Psoas muscle (tissue), 8 donors: Measurements from ENCODE around the gene AXIN1. TPM values are rescaled to one million over a fixed set of nuclear protein-coding genes. Genes with fewer than 3 reads are reported as not detected.

Source experiments
- ATAC-seq, 4 donors: fragments of 200-7000 bp; cut with Tn5 transposase; one replicate each; pipeline ENCODE4 v1.9.1; 2020; ENCODE audit warnings: moderate library complexity in 3 of 4, mild to moderate bottlenecking in 2 of 4
- DNase-seq, 2 donors: peaks; one replicate each; pipeline ENCODE4 v3.0.0-alpha.2; 2020
- H3K27ac ChIP-seq: fragments of 200-600 bp; one replicate; pipeline ENCODE4 v1.8.0; 2022
- H3K27me3 ChIP-seq, 3 donors: fragments of 200-600 bp in 1 of 3; one replicate each; pipeline versions ENCODE4 v1.6.1 to v1.8.0; 2013 to 2022; ENCODE audit warnings: low read length in 2 of 3, mild to moderate bottlenecking in 2 of 3, moderate library complexity in 1 of 3; ENCODE audit not compliant: insufficient read depth in 3 of 3
- H3K36me3 ChIP-seq, 2 donors: fragments of 200-600 bp in 1 of 2; one replicate each; pipeline versions ENCODE4 v1.6.1 to v1.8.0; 2013 to 2022; ENCODE audit warnings: low read depth in 1 of 2, mild to moderate bottlenecking in 1 of 2, moderate library complexity in 1 of 2; ENCODE audit not compliant: insufficient read depth in 1 of 2
- H3K4me1 ChIP-seq: fragments of 200-600 bp; one replicate; pipeline ENCODE4 v1.8.0; 2022
- H3K4me3 ChIP-seq: fragments of 200-600 bp; one replicate; pipeline ENCODE4 v1.8.0; 2022; ENCODE audit warnings: mild to moderate bottlenecking
- H3K9me3 ChIP-seq: fragments of 200-600 bp; one replicate; pipeline ENCODE4 v1.8.0; 2022
- WGBS, 3 donors: extraction: QIAGEN DNeasy Blood & Tissue Kit; methylation state at CpG; one replicate each; pipeline versions ENCODE4 v1.1.6 to v1.1.7; 2013; 5-methylcytosine and 5-hydroxymethylcytosine counted together
- intact Hi-C, 2 donors: fragments of 100-400 bp; cut with DNase I; formaldehyde crosslinking; loops; one replicate each; pipeline versions ENCODE4 v1.11.0 to v1.14.2; 2022
- polyA plus RNA-seq, 3 donors: library from polyadenylated mRNA; stranded (reverse); fragments of 200-250 nt; gene quantifications; one replicate each; pipeline ENCODE4 v1.2.3, GENCODE V29; 2013
- total RNA-seq, 4 donors: library from RNA; stranded (reverse); fragmentation: NEBNext Ultra II Directional in 2 of 4; extraction: Animal tissue kit (Norgen Biotek cat#: 25700) in 2 of 4; gene quantifications; one replicate each; pipeline versions ENCODE4 v1.2.1 to v1.2.4, GENCODE V29; 2021 to 2023
- TF ChIP-seq, protein P1 (sequence below): fragments of 200-600 bp; IDR thresholded peaks from one replicate; pipeline ENCODE4 v1.8.0; 2022; ENCODE audit warnings: antibody characterized with exemption
- donor health status: healthy with polysubstance abuse.
- donor health status: DM: no; HTN: no; CAD: no; lungs with moderate emphysema.
- donor health status: Bipolar disorder and iron deficiency.
- donor health status: healthy.
- donor health status: DM: yes; HTN: yes; CAD: no.
- donor health status: DM: no; HTN: no; CAD: no.
- donor health status: DM: no; HTN: no; CAD: no.
- donor health status: DM: yes; HTN: yes; CAD: no.

AXIN1 gene
- total and polyA plus RNA-seq, 7 donors = 12.1 to 32.3 (median 23.2) TPM

GRCh38 chr16:340370-341091 lies 12.0 kb downstream of the AXIN1 start:
- TF ChIP-seq, protein P1, sequence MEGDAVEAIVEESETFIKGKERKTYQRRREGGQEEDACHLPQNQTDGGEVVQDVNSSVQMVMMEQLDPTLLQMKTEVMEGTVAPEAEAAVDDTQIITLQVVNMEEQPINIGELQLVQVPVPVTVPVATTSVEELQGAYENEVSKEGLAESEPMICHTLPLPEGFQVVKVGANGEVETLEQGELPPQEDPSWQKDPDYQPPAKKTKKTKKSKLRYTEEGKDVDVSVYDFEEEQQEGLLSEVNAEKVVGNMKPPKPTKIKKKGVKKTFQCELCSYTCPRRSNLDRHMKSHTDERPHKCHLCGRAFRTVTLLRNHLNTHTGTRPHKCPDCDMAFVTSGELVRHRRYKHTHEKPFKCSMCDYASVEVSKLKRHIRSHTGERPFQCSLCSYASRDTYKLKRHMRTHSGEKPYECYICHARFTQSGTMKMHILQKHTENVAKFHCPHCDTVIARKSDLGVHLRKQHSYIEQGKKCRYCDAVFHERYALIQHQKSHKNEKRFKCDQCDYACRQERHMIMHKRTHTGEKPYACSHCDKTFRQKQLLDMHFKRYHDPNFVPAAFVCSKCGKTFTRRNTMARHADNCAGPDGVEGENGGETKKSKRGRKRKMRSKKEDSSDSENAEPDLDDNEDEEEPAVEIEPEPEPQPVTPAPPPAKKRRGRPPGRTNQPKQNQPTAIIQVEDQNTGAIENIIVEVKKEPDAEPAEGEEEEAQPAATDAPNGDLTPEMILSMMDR = no peak
- Histone ChIP-seq H3K36me3 (peaks cover 0 to 11% of the 10 kb centered on the region in 2 donors), H3K4me1 (peaks cover 11% of the 10 kb centered on the region), H3K27me3 (no peaks in the 10 kb centered on the region), H3K4me3 (no peak overlapping the region), H3K9me3 (no peaks in the 10 kb centered on the region), H3K27ac (no peak overlapping the region)
- ATAC-seq = no peak
- no peak for DNase-seq
- WGBS, 3 donors = 91 to 94% (median 93%) methylated on average over 23 of the region's 23 CpGs
- intact Hi-C loops = loop anchor here in 1 of 2 donors (2.0 kb wide), 1 partner anchor 58 kb away; the partner anchor contains the start of gene PDIA2

GRCh38 chr16:339680-340079 lies 12.8 kb downstream of the AXIN1 start:
- Histone ChIP-seq H3K36me3 (peaks cover 0 to 4% of the 10 kb centered on the region in 2 donors), H3K27ac (no peak overlapping the region), H3K9me3 (no peaks in the 10 kb centered on the region), H3K27me3 (no peaks in the 10 kb centered on the region), H3K4me3 (no peak overlapping the region), H3K4me1 (peaks cover 11% of the 10 kb centered on the region)
- ATAC-seq = no peak
- WGBS, 3 donors = 83 to 90% (median 88%) methylated on average over 5 of the region's 5 CpGs
- DNase-seq = no peak
- intact Hi-C loops = loop anchor here in 1 of 2 donors (2.0 to 5.0 kb wide), 2 partner anchors 57 to 102 kb away; partner anchors contain the start of gene PDIA2
- TF ChIP-seq, protein P1 = no peak

DNA sequence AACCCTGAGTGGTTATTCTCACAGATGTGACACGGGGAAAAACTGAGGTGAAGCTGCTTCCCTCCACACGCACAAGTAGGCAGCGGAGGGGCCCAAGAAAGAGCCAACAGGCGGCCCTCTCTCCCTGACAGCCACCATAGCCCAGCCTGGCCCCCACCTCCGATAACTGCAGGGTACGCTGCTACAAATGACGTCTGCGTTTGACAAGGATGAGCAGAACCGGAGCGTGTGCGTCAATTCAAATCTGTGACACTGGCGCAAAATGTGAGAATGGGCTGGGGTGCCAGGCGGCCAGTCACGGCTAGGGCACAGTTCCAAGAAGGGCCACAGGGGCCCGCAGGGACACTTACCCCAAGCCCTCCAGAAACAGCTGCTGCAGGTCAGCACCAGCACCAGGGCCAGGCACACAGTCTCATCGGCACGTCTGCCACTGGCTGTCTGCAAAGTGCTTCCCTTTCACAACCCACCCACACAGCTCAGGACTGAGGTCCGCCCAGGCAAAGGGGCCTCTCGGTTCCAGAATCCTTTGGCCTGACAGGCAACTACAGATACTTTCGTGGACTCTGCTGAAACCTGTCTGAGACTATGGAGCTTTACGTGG lies 14.4 kb downstream of the AXIN1 start:
- TF ChIP-seq, protein P1 = no peak
- DNase-seq = no peak
- H3K36me3 ChIP-seq = no peaks in the 10 kb centered on the region
- no peaks in the 10 kb centered on the region for H3K27me3 ChIP-seq
- H3K4me3 ChIP-seq = no peak overlapping the region
- peak in 3 of 4 donors; percentile 19 to 32 (median 25) for ATAC-seq
- peaks cover 11% of the 10 kb centered on the region for H3K4me1 ChIP-seq
- 52 to 73% (median 57%) methylated on average over 21 of the region's 21 CpGs for WGBS, 3 donors
- H3K27ac ChIP-seq = no peak overlapping the region
- intact Hi-C loops = loop anchor here in 1 of 2 donors (5.0 kb wide), 1 partner anchor 101 kb away; no protein-coding TSS in a partner anchor
- no peaks in the 10 kb centered on the region for H3K9me3 ChIP-seq

GRCh38 chr16:337437-337836 lies 15.1 kb downstream of the AXIN1 start:
- no peak for DNase-seq
- ATAC-seq = peak; percentile 69 to 85 (median 80)
- intact Hi-C loops = loop anchor here in 1 of 2 donors (5.0 kb wide), 1 partner anchor 100 kb away; no protein-coding TSS in a partner anchor
- Histone ChIP-seq H3K27ac (no peak overlapping the region), H3K9me3 (no peaks in the 10 kb centered on the region), H3K4me1 (peaks cover 11% of the 10 kb centered on the region), H3K4me3 (no peak overlapping the region), H3K27me3 (no peaks in the 10 kb centered on the region), H3K36me3 (no peaks in the 10 kb centered on the region)
- TF ChIP-seq, protein P1 = no peak
- WGBS, 3 donors = 25 to 31% (median 29%) methylated on average over 10 of the region's 10 CpGs
